Natural killer cell (primary cell): ENCODE data around the gene SH3BP2. TPM values are rescaled to one million over a fixed set of nuclear protein-coding genes. Genes with fewer than 3 reads are reported as not detected.
"Not testable (repeated sequence)": the region's sequence is repeated elsewhere in the genome, so short reads cannot be mapped to it uniquely, and the experiment has no call there.

Experiments
- ATAC-seq, 3 donors: fragments of 150-1000 bp in 2 of 3; fragments of 200-7000 bp in 1 of 3; cut with Tn5 transposase; 1 replicate in 1 of 3; 2 replicates in 2 of 3; pipeline ENCODE4 v1.10.0; 2021; ENCODE audit warnings: mild to moderate bottlenecking in 2 of 3, moderate library complexity in 2 of 3
- DNase-seq, 2 donors: peaks; one replicate each; pipeline versions ENCODE4 v3.0.0 to v3.0.0-alpha.2; 2013 to 2021; ENCODE audit warnings: mixed read lengths in 1 of 2
- H3K27ac ChIP-seq: one replicate; pipeline ENCODE4 v1.5.1; 2013; ENCODE audit warnings: mild to moderate bottlenecking, low read length
- H3K27me3 ChIP-seq: one replicate; pipeline ENCODE4 v1.6.1; 2013; ENCODE audit warnings: low read length; ENCODE audit not compliant: control insufficient read depth, insufficient read depth
- H3K36me3 ChIP-seq: one replicate; pipeline ENCODE4 v1.6.1; 2013; ENCODE audit warnings: low read length; ENCODE audit not compliant: control insufficient read depth, insufficient read depth
- H3K4me1 ChIP-seq: one replicate; pipeline ENCODE4 v1.6.1; 2013; ENCODE audit warnings: low read length; ENCODE audit not compliant: control insufficient read depth, insufficient read depth
- H3K4me3 ChIP-seq: one replicate; pipeline ENCODE4 v1.5.1; 2013; ENCODE audit warnings: low read length
- H3K9me3 ChIP-seq: one replicate; pipeline ENCODE4 v1.6.1; 2013; ENCODE audit warnings: low read length; ENCODE audit not compliant: control insufficient read depth, insufficient read depth
- H3K27ac Mint-ChIP-seq, 2 donors: one replicate each; pipeline ENCODE4 v1.8.0; 2022; ENCODE audit warnings: mild to moderate bottlenecking in 2 of 2, mixed read lengths in 2 of 2, moderate library complexity in 1 of 2
- H3K27me3 Mint-ChIP-seq, 2 donors: one replicate each; pipeline ENCODE4 v1.8.0; 2022; ENCODE audit warnings: low read depth in 2 of 2, mixed read lengths in 2 of 2
- H3K36me3 Mint-ChIP-seq: one replicate; pipeline ENCODE4 v1.8.0; 2022; ENCODE audit warnings: mixed read lengths
- H3K4me1 Mint-ChIP-seq, 2 donors: one replicate each; pipeline ENCODE4 v1.8.0; 2022; ENCODE audit warnings: mixed read lengths in 2 of 2
- H3K4me3 Mint-ChIP-seq: one replicate; pipeline ENCODE4 v1.8.0; 2022; ENCODE audit warnings: mild to moderate bottlenecking, moderate library complexity, mixed read lengths
- H3K9me3 Mint-ChIP-seq, 2 donors: one replicate each; pipeline ENCODE4 v1.8.0; 2022; ENCODE audit warnings: mixed read lengths in 2 of 2
- WGBS: methylation state at CpG from one replicate; pipeline ENCODE4 v1.1.7; 2013; ENCODE audit warnings: missing lambda C conversion rate; ENCODE audit not compliant: insufficient coverage; 5-methylcytosine and 5-hydroxymethylcytosine counted together
- intact Hi-C: fragments of 100-400 bp; cut with micrococcal nuclease; formaldehyde crosslinking; loops from one replicate; pipeline ENCODE4 v1.14.2; 2022
- total RNA-seq, 4 donors: library from RNA; stranded (reverse); fragments of 120-200 nt in 1 of 4; gene quantifications; one replicate each; pipeline versions ENCODE4 v1.2.3 to v1.2.4, GENCODE V29; 2013 to 2022
- TF ChIP-seq, protein P1 (sequence below): fragments of 200-600 bp; IDR thresholded peaks from one replicate; pipeline ENCODE4 v1.8.0; 2022; ENCODE audit warnings: antibody characterized with exemption

The SH3BP2 gene
- total RNA-seq, 3 donors from 2014 or later (not counting 1 experiment from before 2014, with no cell fraction given): 213 to 283 (median 221) TPM

DNA sequence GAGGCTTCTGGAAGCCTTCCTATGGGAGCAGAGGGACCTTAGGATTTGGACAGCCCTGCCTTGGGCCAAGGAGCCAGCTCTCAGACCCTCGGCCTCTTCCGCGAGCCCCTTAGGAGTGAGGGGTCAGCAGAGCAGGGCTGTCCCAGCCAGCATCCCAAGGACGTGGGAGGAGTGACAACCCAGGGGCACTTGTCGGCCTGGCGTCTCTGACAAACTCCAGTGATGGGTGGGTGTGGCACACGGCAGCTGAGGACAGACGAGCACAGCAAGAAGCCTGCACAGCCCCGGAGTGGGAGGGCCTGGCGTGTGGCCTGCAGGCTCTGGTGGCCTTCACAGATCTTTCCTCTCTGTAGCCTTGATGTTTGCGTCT, 25.2 kb upstream of the SH3BP2 start:
- H3K27ac Mint-ChIP-seq: no peak overlapping the region
- H3K4me1 Mint-ChIP-seq: peaks cover 10 to 19% of the 10 kb centered on the region in 2 donors
- no peaks in the 10 kb centered on the region for H3K27me3 Mint-ChIP-seq
- H3K36me3 Mint-ChIP-seq: no peaks in the 10 kb centered on the region
- H3K4me3 ChIP-seq: no peak overlapping the region
- H3K9me3 Mint-ChIP-seq: no peaks in the 10 kb centered on the region
- ATAC-seq: no peak
- 93% methylated on average over 11 of the region's 11 CpGs for WGBS
- no peaks in the 10 kb centered on the region for H3K9me3 ChIP-seq
- no peak for DNase-seq
- TF ChIP-seq, protein P1, sequence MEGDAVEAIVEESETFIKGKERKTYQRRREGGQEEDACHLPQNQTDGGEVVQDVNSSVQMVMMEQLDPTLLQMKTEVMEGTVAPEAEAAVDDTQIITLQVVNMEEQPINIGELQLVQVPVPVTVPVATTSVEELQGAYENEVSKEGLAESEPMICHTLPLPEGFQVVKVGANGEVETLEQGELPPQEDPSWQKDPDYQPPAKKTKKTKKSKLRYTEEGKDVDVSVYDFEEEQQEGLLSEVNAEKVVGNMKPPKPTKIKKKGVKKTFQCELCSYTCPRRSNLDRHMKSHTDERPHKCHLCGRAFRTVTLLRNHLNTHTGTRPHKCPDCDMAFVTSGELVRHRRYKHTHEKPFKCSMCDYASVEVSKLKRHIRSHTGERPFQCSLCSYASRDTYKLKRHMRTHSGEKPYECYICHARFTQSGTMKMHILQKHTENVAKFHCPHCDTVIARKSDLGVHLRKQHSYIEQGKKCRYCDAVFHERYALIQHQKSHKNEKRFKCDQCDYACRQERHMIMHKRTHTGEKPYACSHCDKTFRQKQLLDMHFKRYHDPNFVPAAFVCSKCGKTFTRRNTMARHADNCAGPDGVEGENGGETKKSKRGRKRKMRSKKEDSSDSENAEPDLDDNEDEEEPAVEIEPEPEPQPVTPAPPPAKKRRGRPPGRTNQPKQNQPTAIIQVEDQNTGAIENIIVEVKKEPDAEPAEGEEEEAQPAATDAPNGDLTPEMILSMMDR: no peak
- intact Hi-C loops: loop anchor here (10.0 kb wide), 2 partner anchors 167 to 197 kb away; partner anchors contain the start of genes GRK4 and NOP14
- H3K4me3 Mint-ChIP-seq: no peak overlapping the region
- H3K27ac ChIP-seq: no peak overlapping the region
- H3K36me3 ChIP-seq: no peaks in the 10 kb centered on the region
- H3K27me3 ChIP-seq: no peaks in the 10 kb centered on the region
- H3K4me1 ChIP-seq: peaks cover 16% of the 10 kb centered on the region

DNA sequence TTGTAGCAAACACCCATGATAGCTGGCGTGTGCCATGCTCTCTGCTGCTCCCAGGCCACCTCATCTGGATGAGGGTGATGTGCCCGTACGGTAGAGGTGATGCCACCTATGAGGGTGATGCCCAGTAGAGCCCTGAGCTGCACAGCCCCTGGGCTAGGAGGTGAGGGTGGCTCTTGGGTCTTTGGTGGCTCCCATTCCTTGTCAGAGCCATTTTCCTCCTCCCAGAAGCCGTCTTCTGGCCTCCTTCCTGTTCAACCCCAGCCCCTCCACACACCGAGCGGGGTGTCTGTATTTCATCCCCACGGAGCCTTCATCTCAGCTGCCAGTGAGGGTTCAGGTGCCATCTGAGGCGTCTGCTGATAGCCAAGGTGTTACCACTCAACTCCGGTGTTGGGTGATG, 24.8 kb upstream of the SH3BP2 start:
- no peaks in the 10 kb centered on the region for H3K9me3 ChIP-seq
- no peak overlapping the region for H3K4me3 Mint-ChIP-seq
- H3K36me3 Mint-ChIP-seq: no peaks in the 10 kb centered on the region
- no peak for DNase-seq
- no peak overlapping the region for H3K27ac ChIP-seq
- 92% methylated on average over 9 of the region's 9 CpGs for WGBS
- H3K4me1 ChIP-seq: peaks cover 16% of the 10 kb centered on the region
- H3K36me3 ChIP-seq: no peaks in the 10 kb centered on the region
- no peaks in the 10 kb centered on the region for H3K9me3 Mint-ChIP-seq
- ATAC-seq: no peak
- H3K27me3 ChIP-seq: no peaks in the 10 kb centered on the region
- H3K27me3 Mint-ChIP-seq: no peaks in the 10 kb centered on the region
- no peak overlapping the region for H3K27ac Mint-ChIP-seq
- H3K4me1 Mint-ChIP-seq: peaks cover 10 to 19% of the 10 kb centered on the region in 2 donors
- TF ChIP-seq, protein P1: no peak
- intact Hi-C loops: loop anchor here (10.0 kb wide), 2 partner anchors 167 to 197 kb away; partner anchors contain the start of genes GRK4 and NOP14
- no peak overlapping the region for H3K4me3 ChIP-seq

DNA sequence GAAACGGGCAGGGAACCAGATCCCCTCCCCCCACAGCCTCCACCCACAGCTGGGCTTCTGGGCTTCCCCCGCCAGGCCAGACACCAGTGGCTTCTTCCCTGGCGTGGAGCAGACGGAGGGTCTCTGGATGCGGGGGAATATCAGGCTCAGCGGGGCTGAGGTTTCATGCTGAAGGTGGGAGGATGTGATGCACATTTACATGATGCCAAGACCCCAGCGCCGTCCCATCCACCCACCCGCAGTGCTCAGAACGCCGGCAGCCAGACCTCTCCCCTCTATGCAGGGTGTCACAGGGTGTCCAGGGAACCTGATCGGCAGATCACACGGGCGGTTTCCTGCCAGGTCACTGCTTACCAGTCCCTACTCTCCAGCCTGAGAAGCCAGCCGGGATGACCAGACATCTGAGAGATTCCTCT, 24.0 kb upstream of the SH3BP2 start:
- H3K4me1 Mint-ChIP-seq: peaks cover 10 to 15% of the 10 kb centered on the region in 2 donors
- Histone ChIP-seq H3K27ac (no peak overlapping the region), H3K27me3 (no peaks in the 10 kb centered on the region), H3K36me3 (no peaks in the 10 kb centered on the region), H3K9me3 (no peaks in the 10 kb centered on the region), H3K4me1 (peaks cover 11% of the 10 kb centered on the region), H3K4me3 (no peak overlapping the region)
- H3K27me3 Mint-ChIP-seq: no peaks in the 10 kb centered on the region
- ATAC-seq: no peak
- no peak overlapping the region for H3K27ac Mint-ChIP-seq
- H3K36me3 Mint-ChIP-seq: no peaks in the 10 kb centered on the region
- no peak overlapping the region for H3K4me3 Mint-ChIP-seq
- DNase-seq: no peak
- H3K9me3 Mint-ChIP-seq: no peaks in the 10 kb centered on the region
- intact Hi-C loops: loop anchor here (10.0 kb wide), 2 partner anchors 166 to 196 kb away; partner anchors contain the start of genes GRK4 and NOP14
- TF ChIP-seq, protein P1: no peak
- 95% methylated on average over 13 of the region's 15 CpGs for WGBS

DNA sequence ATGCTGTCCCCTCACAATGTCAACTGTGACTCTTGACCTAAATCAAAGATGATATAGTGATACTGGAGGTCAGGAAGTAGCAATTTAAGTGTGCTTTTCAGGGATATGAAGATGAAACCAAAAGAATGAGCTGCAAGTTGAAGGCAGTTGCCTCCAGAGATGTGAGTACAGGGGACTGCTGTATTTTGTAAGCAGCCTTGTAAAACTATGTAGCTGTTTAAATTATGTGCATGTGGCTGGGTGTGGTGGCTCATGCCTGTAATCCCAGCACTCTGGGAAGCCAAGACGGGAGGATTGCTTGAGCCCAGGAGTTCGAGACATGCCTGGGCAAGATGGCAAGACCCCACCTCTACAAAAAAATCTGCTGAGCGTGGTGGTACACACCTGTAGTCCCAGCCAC, 21.6 kb upstream of the SH3BP2 start:
- intact Hi-C loops: no loop called here
- Mint-ChIP-seq H3K36me3 (no peaks in the 10 kb centered on the region), H3K4me1 (peaks cover 10 to 15% of the 10 kb centered on the region in 2 donors), H3K9me3 (no peaks in the 10 kb centered on the region), H3K27me3 (no peaks in the 10 kb centered on the region), H3K4me3 (no peak overlapping the region), H3K27ac (peak overlapping the region in 1 of 2 donors; percentile 5)
- Histone ChIP-seq H3K36me3 (no peaks in the 10 kb centered on the region), H3K4me1 (peaks cover 7% of the 10 kb centered on the region), H3K4me3 (no peak overlapping the region), H3K9me3 (no peaks in the 10 kb centered on the region), H3K27me3 (no peaks in the 10 kb centered on the region), H3K27ac (no peak overlapping the region)
- 97% methylated on average over 3 of the region's 3 CpGs for WGBS
- TF ChIP-seq, protein P1: no peak
- DNase-seq (no peak), ATAC-seq (no peak)

DNA sequence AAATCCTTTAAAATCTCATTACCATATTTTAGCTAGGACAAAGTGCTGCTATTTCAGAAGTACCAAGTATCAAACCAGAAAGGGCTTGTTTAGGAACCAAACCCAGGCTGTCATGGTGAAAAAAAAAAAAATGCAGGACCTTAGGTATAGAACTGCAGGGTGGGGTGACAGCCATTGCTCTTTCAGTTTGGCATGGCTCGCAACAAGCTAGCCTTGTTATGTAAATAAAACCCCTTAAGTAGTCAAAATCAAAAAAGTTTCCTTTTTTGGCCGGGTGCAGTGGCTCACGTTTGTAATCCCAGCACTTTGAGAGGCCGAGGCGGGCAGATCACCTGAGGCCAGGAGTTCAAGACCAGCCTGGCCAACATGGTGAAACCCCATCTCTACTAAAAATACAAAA, 12.2 kb upstream of the SH3BP2 start:
- H3K4me3 Mint-ChIP-seq, H3K4me1 Mint-ChIP-seq, H3K9me3 Mint-ChIP-seq, H3K27ac Mint-ChIP-seq, H3K4me1 ChIP-seq, intact Hi-C loops, DNase-seq, H3K36me3 Mint-ChIP-seq, H3K4me3 ChIP-seq, H3K27ac ChIP-seq, H3K9me3 ChIP-seq, H3K27me3 ChIP-seq, H3K36me3 ChIP-seq, ATAC-seq, H3K27me3 Mint-ChIP-seq: not testable (repeated sequence)
- 90% methylated on average over 2 of the region's 5 CpGs for WGBS
